HG03280 (cell line): ENCODE data around the gene PLIN5.

Experiments
- ATAC-seq: cut with Tn5 transposase; IDR thresholded peaks from one replicate; pipeline ENCODE4 v1.9.1; 2021; ENCODE audit warnings: mild to moderate bottlenecking, moderate library complexity; ENCODE audit not compliant: unreplicated experiment

PLIN5 gene

GRCh38 chr19:4493104-4493928 is 41.7 kb downstream of the PLIN5 start:
- no peak for ATAC-seq

- ATAC-seq: no peak
These were observed 42.5 kb downstream of the PLIN5 start for GRCh38 chr19:4492337-4493103.

GRCh38 chr19:4491446-4491845 is 43.6 kb downstream of the PLIN5 start:
- no peak for ATAC-seq

GRCh38 chr19:4488496-4488895 is 46.5 kb downstream of the PLIN5 start:
- ATAC-seq: no peak

GRCh38 chr19:4487572-4487971 is 47.5 kb downstream of the PLIN5 start:
- no peak for ATAC-seq

GRCh38 chr19:4483385-4483784 is 51.6 kb downstream of the PLIN5 start:
- no peak for ATAC-seq

- ATAC-seq: no peak
These were observed 52.2 kb downstream of the PLIN5 start for GRCh38 chr19:4482721-4483364.

GRCh38 chr19:4477034-4477801 is 57.8 kb downstream of the PLIN5 start:
- no peak for ATAC-seq

GRCh38 chr19:4474514-4475022 is 60.5 kb downstream of the PLIN5 start:
- ATAC-seq: no peak

- no peak for ATAC-seq
These were observed 61.1 kb downstream of the PLIN5 start for GRCh38 chr19:4473763-4474513.

GRCh38 chr19:4473011-4473762 is 61.8 kb downstream of the PLIN5 start:
- ATAC-seq: no peak
